IPS-18c (cell line): ENCODE measurements around the gene JARID2.

ENCODE experiments used
- H3K4me3 ChIP-seq: 2 replicates; pipeline ENCODE4 v1.7.0; 2013; ENCODE audit warnings: low read depth, mild to moderate bottlenecking, low read length, moderate library complexity; ENCODE audit not compliant: insufficient read depth
- H3K9me3 ChIP-seq: one replicate; pipeline ENCODE4 v1.6.1; 2013; ENCODE audit warnings: mild to moderate bottlenecking, low read length, moderate library complexity; ENCODE audit not compliant: control insufficient read depth, insufficient read depth

The JARID2 gene

DNA sequence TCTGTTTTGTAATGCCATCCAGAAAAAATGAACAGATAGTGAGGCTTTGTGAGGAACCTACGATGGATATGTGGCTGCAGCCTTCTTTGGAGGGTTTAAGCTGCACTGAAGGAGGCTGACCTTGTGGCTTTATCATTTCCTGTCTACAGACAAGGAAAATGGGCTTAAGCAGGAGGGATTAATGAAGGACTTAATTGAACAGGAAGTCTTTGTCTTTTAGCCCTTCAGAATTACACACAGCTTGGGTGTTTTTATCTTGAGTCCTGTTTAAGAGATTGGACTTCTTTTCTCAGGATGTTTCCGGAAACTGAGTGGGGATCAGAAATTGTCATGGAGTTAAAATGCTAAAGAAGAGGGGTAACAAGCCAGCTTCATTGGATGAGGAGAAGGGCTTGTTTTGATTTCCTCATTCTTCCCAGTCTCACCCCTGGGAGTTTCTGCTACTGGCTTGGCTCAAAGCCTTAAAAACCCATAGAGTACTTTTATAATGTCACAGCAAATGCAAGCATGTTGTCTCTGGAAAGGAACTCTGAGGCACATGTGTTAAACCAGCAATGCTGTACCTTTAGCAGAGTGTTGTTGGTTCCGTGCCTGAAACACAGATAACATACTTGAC is 193.6 kb downstream of the JARID2 start:
- Histone ChIP-seq H3K9me3 (no peaks in the 10 kb centered on the region), H3K4me3 (no peak overlapping the region)

DNA sequence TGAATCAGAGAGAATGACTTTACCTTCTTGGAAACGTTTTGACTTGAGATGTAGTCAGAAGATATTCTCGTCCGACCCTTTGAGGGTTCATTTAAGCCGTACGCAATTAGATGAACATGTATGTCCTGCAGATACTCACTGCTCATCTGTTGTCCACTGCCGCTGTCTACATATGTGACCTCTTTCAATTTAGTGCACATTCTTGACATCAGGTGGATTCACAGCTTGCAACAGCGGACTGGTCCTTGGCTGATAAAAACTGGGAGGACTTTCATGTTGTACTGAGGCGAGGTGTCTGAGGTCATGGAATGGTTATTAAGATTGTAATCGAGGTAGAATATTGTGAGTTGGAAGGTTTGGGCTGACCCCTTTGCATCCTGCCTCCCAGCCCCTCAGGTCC is 194.2 kb downstream of the JARID2 start:
- Histone ChIP-seq H3K9me3 (no peaks in the 10 kb centered on the region), H3K4me3 (no peak overlapping the region)

GRCh38 chr6:15441215-15441868 is 195.5 kb downstream of the JARID2 start:
- H3K9me3 ChIP-seq, result no peaks in the 10 kb centered on the region
- H3K4me3 ChIP-seq, result no peak overlapping the region; the same call in 1 of the 2 replicates

- H3K9me3 ChIP-seq, result no peaks in the 10 kb centered on the region
- no peak overlapping the region for H3K4me3 ChIP-seq
Measured at GRCh38 chr6:15441981-15442380, 196.1 kb downstream of the JARID2 start.

GRCh38 chr6:15442467-15442866 is 196.6 kb downstream of the JARID2 start:
- Histone ChIP-seq H3K9me3 (no peaks in the 10 kb centered on the region), H3K4me3 (no peak overlapping the region)

GRCh38 chr6:15443119-15443830 is 197.4 kb downstream of the JARID2 start:
- no peaks in the 10 kb centered on the region for H3K9me3 ChIP-seq
- H3K4me3 ChIP-seq, result no peak overlapping the region

- no peaks in the 10 kb centered on the region for H3K9me3 ChIP-seq
Measured at GRCh38 chr6:15444081-15444731, 198.3 kb downstream of the JARID2 start.

GRCh38 chr6:15444881-15445280 is 199.0 kb downstream of the JARID2 start:
- no peak overlapping the region for H3K4me3 ChIP-seq
- no peaks in the 10 kb centered on the region for H3K9me3 ChIP-seq

More at GRCh38 chr6:15444081-15444731, 198.3 kb downstream of the JARID2 start:
- no peak overlapping the region for H3K4me3 ChIP-seq

- Histone ChIP-seq H3K9me3 (no peaks in the 10 kb centered on the region), H3K4me3 (no peak overlapping the region)
Measured at GRCh38 chr6:15447546-15448267, 201.8 kb downstream of the JARID2 start.

DNA sequence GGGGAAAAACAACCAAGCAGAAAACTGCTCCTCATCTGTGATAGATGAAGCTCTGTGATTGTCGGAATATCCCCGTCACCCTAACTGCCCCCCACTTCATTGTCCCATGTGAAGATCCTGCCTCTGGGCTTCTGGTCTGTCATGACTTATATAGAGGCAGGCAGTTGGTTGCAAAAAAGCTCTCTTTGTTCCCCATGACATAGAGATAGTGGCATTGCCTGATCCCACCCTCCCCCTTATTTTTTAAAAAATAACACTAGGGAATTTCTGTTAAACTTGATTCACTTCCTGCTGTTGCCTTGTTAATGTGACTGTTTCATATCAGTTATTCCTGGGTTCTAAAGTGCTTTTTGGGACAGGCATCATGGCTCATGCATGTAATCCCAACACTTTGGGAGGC is 203.1 kb downstream of the JARID2 start:
- no peaks in the 10 kb centered on the region for H3K9me3 ChIP-seq
- no peak overlapping the region for H3K4me3 ChIP-seq

DNA sequence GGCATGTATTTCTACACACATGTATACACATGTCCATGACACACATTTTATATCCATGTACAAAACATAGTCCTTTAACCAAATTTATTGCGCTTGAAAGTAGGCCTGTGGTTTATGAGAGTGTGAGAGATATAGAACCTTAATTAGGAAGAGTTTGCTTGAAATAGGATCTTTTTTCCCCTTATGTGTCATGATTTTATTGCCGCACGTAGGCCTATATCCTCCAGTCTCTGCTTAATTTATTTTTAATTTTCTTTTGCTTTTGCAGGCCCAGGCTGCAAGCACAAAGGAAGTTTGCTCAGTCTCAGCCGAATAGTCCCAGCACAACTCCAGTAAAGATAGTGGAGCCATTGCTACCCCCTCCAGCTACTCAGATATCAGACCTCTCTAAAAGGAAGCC is 205.9 kb downstream of the JARID2 start:
- Histone ChIP-seq H3K4me3 (no peak overlapping the region), H3K9me3 (no peaks in the 10 kb centered on the region)

DNA sequence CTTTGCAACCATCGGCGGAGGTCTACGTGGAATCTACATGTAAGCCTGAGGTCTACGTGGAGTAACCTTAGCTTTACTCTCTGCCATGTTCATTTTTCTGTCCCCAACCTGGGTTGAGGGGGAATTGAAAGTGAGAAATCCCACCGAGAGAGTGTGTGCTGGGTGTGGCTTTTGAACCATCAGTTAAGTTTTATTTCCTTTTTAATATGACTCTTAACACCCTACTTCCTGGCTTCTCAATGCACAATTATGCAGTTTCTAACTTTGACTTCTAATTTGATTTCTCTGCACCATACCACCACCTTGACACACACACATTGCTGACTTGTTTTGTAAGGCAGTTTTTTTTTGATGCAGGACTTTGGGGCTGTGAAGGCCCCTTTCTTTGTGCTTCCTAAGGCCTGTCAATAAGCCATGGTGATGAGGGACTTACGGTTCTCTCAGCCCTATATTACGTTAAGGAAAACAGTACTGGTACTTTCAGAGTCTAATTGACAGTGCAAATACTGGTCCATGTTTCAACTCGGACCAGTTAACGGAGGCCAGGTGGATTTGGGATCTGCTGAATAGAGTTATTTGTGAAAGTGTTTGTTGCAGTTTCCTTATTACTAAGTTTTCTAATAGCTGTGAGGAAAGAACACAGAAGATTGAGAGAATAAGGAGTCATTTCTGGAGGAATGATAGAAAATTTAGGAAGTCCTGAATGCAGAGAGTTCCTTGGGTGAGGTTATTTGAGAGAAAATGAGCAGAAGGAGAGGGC is 206.5 kb downstream of the JARID2 start:
- no peaks in the 10 kb centered on the region for H3K9me3 ChIP-seq
- no peak overlapping the region for H3K4me3 ChIP-seq

GRCh38 chr6:15453186-15453585 is 207.3 kb downstream of the JARID2 start:
- H3K9me3 ChIP-seq, result no peaks in the 10 kb centered on the region
- H3K4me3 ChIP-seq, result no peak overlapping the region

DNA sequence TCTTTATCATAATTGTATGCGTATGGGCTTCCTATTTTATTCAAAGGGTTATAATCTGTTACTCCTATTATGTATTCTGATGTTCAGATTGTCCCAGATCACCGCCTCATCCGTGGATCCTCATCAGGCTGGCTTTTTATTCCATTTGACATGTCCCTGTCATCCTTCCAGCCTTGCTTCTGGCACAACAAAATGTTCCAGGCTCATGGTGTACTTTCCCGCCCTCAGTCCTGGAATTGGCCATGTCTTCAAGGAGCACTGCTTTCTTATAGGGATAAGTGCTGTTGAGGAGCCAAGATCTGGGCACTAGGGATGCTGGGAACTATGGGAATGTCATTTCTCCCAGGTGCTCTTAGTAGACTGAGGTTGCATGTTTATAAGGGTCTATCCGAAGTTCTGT is 207.8 kb downstream of the JARID2 start:
- Histone ChIP-seq H3K4me3 (no peak overlapping the region), H3K9me3 (no peaks in the 10 kb centered on the region)

GRCh38 chr6:15456422-15456821 is 210.6 kb downstream of the JARID2 start:
- no peaks in the 10 kb centered on the region for H3K9me3 ChIP-seq

GRCh38 chr6:15457121-15457650 is 211.3 kb downstream of the JARID2 start:
- H3K9me3 ChIP-seq, result no peaks in the 10 kb centered on the region
- H3K4me3 ChIP-seq, result no peak overlapping the region

More at GRCh38 chr6:15456422-15456821, 210.6 kb downstream of the JARID2 start:
- H3K4me3 ChIP-seq, result no peak overlapping the region
